ENCODE results near the gene MRPL49. TPM values are rescaled to one million over a fixed set of nuclear protein-coding genes. Genes with fewer than 3 reads are reported as not detected.

Gene MRPL49
- total and polyA plus RNA-seq, 2 of the 13 experiments (the other 11 are each of a cell fraction or from before 2014, with no cell fraction given): 39.2 to 53.3 TPM

- TF ChIP-seq RBM39 (IDR thresholded peaks at IDR 0.05; ENCODE audit: low read depth, low read length, poor library complexity, severe bottlenecking) (peak; percentile 35), ZBTB10 (CRISPR knock-in tag; IDR thresholded peaks at IDR 0.05; ENCODE audit: borderline replicate concordance) (no peak), HMG20A (CRISPR knock-in tag; IDR thresholded peaks at IDR 0.05; ENCODE audit: borderline replicate concordance) (no peak), MEF2D (CRISPR knock-in tag; IDR thresholded peaks at IDR 0.05) (no peak), ZNF431 (CRISPR knock-in tag; IDR thresholded peaks at IDR 0.05; ENCODE audit: borderline replicate concordance, low read depth) (peak; percentile 64; the same call in 1 of the 2 replicates), NR2F1 (CRISPR knock-in tag; IDR thresholded peaks at IDR 0.05) (no peak), SNAI1 (CRISPR knock-in tag; IDR thresholded peaks at IDR 0.05; ENCODE audit: borderline replicate concordance) (no peak), MEIS2 (CRISPR knock-in tag; IDR thresholded peaks at IDR 0.05) (no peak), SIX1 (CRISPR knock-in tag; IDR thresholded peaks at IDR 0.05; ENCODE audit: borderline replicate concordance) (no peak), ELF4 (CRISPR knock-in tag; IDR thresholded peaks at IDR 0.05; ENCODE audit: borderline replicate concordance) (no peak), ZNF841 (CRISPR knock-in tag; IDR thresholded peaks at IDR 0.05; ENCODE audit: borderline replicate concordance) (no peak), EZH2 (conservative IDR thresholded peaks at IDR 0.05; ENCODE audit: low read depth, low read length) (no peak), ZNF354B (CRISPR knock-in tag; IDR thresholded peaks at IDR 0.05) (no peak), PHF21A (CRISPR knock-in tag; IDR thresholded peaks at IDR 0.05) (peak; percentile 85), NCOR1 (IDR thresholded peaks at IDR 0.05; ENCODE audit: borderline replicate concordance, low read length) (peak; percentile 21; the same call in 1 of the 2 replicates), ZNF230 (CRISPR knock-in tag; IDR thresholded peaks at IDR 0.05) (no peak), ZBTB3 (CRISPR knock-in tag; IDR thresholded peaks at IDR 0.05; ENCODE audit: borderline replicate concordance, low read depth) (no peak), ZNF430 (CRISPR knock-in tag; IDR thresholded peaks at IDR 0.05) (no peak; the same call in 1 of the 2 replicates), ZNF484 (CRISPR knock-in tag; IDR thresholded peaks at IDR 0.05; ENCODE audit: borderline replicate concordance, low read depth) (no peak), KDM2A (CRISPR knock-in tag; IDR thresholded peaks at IDR 0.05; ENCODE audit: borderline replicate concordance, low read depth) (no peak), RORA (CRISPR knock-in tag; IDR thresholded peaks at IDR 0.05) (no peak), TCF7 (IDR thresholded peaks at IDR 0.05; ENCODE audit: low read depth) (no peak), SP4 (CRISPR knock-in tag; IDR thresholded peaks at IDR 0.05) (peak; percentile 49), HDAC1 (CRISPR knock-in tag; IDR thresholded peaks at IDR 0.05) (no peak), ELF1 (CRISPR knock-in tag; IDR thresholded peaks at IDR 0.05) (no peak), AGO1 (IDR thresholded peaks at IDR 0.05; ENCODE audit: low read depth, low read length, poor library complexity, severe bottlenecking) (no peak), TP53 (CRISPR knock-in tag; conservative IDR thresholded peaks at IDR 0.05) (no peak), NBN (conservative IDR thresholded peaks at IDR 0.05) (no peak)
- TF ChIP-seq, protein P1, sequence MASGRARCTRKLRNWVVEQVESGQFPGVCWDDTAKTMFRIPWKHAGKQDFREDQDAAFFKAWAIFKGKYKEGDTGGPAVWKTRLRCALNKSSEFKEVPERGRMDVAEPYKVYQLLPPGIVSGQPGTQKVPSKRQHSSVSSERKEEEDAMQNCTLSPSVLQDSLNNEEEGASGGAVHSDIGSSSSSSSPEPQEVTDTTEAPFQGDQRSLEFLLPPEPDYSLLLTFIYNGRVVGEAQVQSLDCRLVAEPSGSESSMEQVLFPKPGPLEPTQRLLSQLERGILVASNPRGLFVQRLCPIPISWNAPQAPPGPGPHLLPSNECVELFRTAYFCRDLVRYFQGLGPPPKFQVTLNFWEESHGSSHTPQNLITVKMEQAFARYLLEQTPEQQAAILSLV (CRISPR knock-in tag; IDR thresholded peaks at IDR 0.05; ENCODE audit: borderline replicate concordance): no peak
Observed at GRCh38 chr11:65134952-65135632, 13.0 kb downstream of the MRPL49 start (continued).

Measured in HepG2 (cell line).